Fibroblast of skin of back (primary cell): ENCODE results near the gene SPIRE2.
"Not testable (repeated sequence)": the region's sequence is repeated elsewhere in the genome, so short reads cannot be mapped to it uniquely, and the experiment has no call there.

ENCODE experiments used
- DNase-seq: peaks from one replicate; pipeline ENCODE4 v3.0.0-alpha.2; 2013

Gene SPIRE2

GRCh38 chr16:89869911-89870310 is 41.6 kb downstream of the SPIRE2 start:
- no peak for DNase-seq

GRCh38 chr16:89870440-89870839 is 42.2 kb downstream of the SPIRE2 start:
- DNase-seq, result no peak

GRCh38 chr16:89871895-89872294 is 43.6 kb downstream of the SPIRE2 start:
- DNase-seq, result no peak

GRCh38 chr16:89873109-89873971 is 45.1 kb downstream of the SPIRE2 start, which contains the start of gene TCF25:
Gene TCF25 (plus strand): TSS chr16:89873592. CDS start chr16:89873668, 76 bp downstream.
- peak; percentile 86 for DNase-seq

GRCh38 chr16:89873972-89874689 is 45.9 kb downstream of the SPIRE2 start:
- peak; percentile 90 for DNase-seq

- not testable (repeated sequence) for DNase-seq
Measured at GRCh38 chr16:89879123-89879522, 50.8 kb downstream of the SPIRE2 start.

- no peak for DNase-seq
Measured at GRCh38 chr16:89880477-89881367, 52.4 kb downstream of the SPIRE2 start.

GRCh38 chr16:89881368-89881730 is 53.1 kb downstream of the SPIRE2 start:
- no peak for DNase-seq

- DNase-seq, result no peak
Measured at GRCh38 chr16:89883346-89884040, 55.2 kb downstream of the SPIRE2 start.

- no peak for DNase-seq
Measured at GRCh38 chr16:89884041-89884421, 55.8 kb downstream of the SPIRE2 start.

- no peak for DNase-seq
Measured at GRCh38 chr16:89887243-89887642, 59.0 kb downstream of the SPIRE2 start.

GRCh38 chr16:89890200-89890599 is 61.9 kb downstream of the SPIRE2 start:
- no peak for DNase-seq

GRCh38 chr16:89890886-89891657 is 62.8 kb downstream of the SPIRE2 start:
- DNase-seq, result no peak

- no peak for DNase-seq
Measured at GRCh38 chr16:89892055-89892630, 63.9 kb downstream of the SPIRE2 start.

GRCh38 chr16:89892635-89893034 is 64.4 kb downstream of the SPIRE2 start:
- no peak for DNase-seq

GRCh38 chr16:89893642-89894548 is 65.6 kb downstream of the SPIRE2 start:
- no peak for DNase-seq

GRCh38 chr16:89895482-89896250 is 67.4 kb downstream of the SPIRE2 start:
- no peak for DNase-seq

- no peak for DNase-seq
Measured at GRCh38 chr16:89897204-89897603, 68.9 kb downstream of the SPIRE2 start.
